OCI-M2 (cell line): Measurements from ENCODE around the gene ADAMTSL4.
"Not testable (repeated sequence)": the region's sequence is repeated elsewhere in the genome, so short reads cannot be mapped to it uniquely, and the experiment has no call there.

Source experiments
- DNase-seq: peaks from one replicate; lab custom pipeline; 2025; ENCODE audit not compliant: unreplicated experiment; lab: John Stamatoyannopoulos, UW

Gene ADAMTSL4

GRCh38 chr1:150566589-150567340 is 17.6 kb downstream of the ADAMTSL4 start:
- no peak for DNase-seq

- DNase-seq: no peak
These were observed 18.1 kb downstream of the ADAMTSL4 start for GRCh38 chr1:150567341-150567716.

GRCh38 chr1:150567717-150568593 is 18.7 kb downstream of the ADAMTSL4 start:
- no peak for DNase-seq

GRCh38 chr1:150568594-150568966 is 19.4 kb downstream of the ADAMTSL4 start:
- DNase-seq: no peak

GRCh38 chr1:150572918-150573647 is 23.9 kb downstream of the ADAMTSL4 start:
- no peak for DNase-seq

- DNase-seq: not testable (repeated sequence)
These were observed 24.5 kb downstream of the ADAMTSL4 start for GRCh38 chr1:150573648-150574071.

- DNase-seq: no peak
These were observed 25.3 kb downstream of the ADAMTSL4 start for GRCh38 chr1:150574260-150575071.

- DNase-seq: no peak
These were observed 25.9 kb downstream of the ADAMTSL4 start for GRCh38 chr1:150575072-150575489.

GRCh38 chr1:150575518-150576366 is 26.5 kb downstream of the ADAMTSL4 start:
- DNase-seq: no peak

- DNase-seq: no peak
These were observed 27.1 kb downstream of the ADAMTSL4 start for GRCh38 chr1:150576367-150576711.

GRCh38 chr1:150576794-150577556 is 27.8 kb downstream of the ADAMTSL4 start:
- DNase-seq: no peak

- no peak for DNase-seq
These were observed 28.5 kb downstream of the ADAMTSL4 start for GRCh38 chr1:150577557-150578271.

- no peak for DNase-seq
These were observed 29.3 kb downstream of the ADAMTSL4 start for GRCh38 chr1:150578272-150579109.

- peak; percentile 42 for DNase-seq
These were observed 30.1 kb downstream of the ADAMTSL4 start, which contains the start of gene MCL1 for GRCh38 chr1:150579110-150579944. MCL1 (minus strand) TSS chr1:150579610; CDS start chr1:150579530, 80 bp downstream.

- DNase-seq: no peak
These were observed 30.9 kb downstream of the ADAMTSL4 start for GRCh38 chr1:150579945-150580642.

- DNase-seq: not testable (repeated sequence)
These were observed 31.8 kb downstream of the ADAMTSL4 start for GRCh38 chr1:150580966-150581365.
